AG10803 (cell line): ENCODE results near the gene UEVLD.
A peak's percentile ranks its signal among the peaks of the same experiment; 100 is the strongest.

Experiments
- DNase-seq: peaks from one replicate; pipeline ENCODE4 v3.0.0; 2010; ENCODE audit warnings: low read depth
- H3K4me3 ChIP-seq: 2 replicates; pipeline ENCODE4 v1.5.1; 2011; ENCODE audit warnings: mild to moderate bottlenecking, low read length, control low read depth
- CTCF ChIP-seq: conservative IDR thresholded peaks from 2 replicates; pipeline ENCODE4 v1.5.1; 2011; ENCODE audit warnings: mild to moderate bottlenecking, low read length, control low read depth, inconsistent platforms

Gene UEVLD

GRCh38 chr11:18618342-18619025, 29.9 kb upstream of the UEVLD start:
- no peak overlapping the region for H3K4me3 ChIP-seq
- peak; percentile 29 for DNase-seq
- TF ChIP-seq CTCF = no peak

GRCh38 chr11:18617688-18618341, 29.3 kb upstream of the UEVLD start:
- TF ChIP-seq CTCF = no peak
- DNase-seq = peak; percentile 58
- H3K4me3 ChIP-seq = no peak overlapping the region

- DNase-seq = no peak
- TF ChIP-seq CTCF = no peak
- H3K4me3 ChIP-seq = no peak overlapping the region
Measured at GRCh38 chr11:18615628-18616392, 27.3 kb upstream of the UEVLD start.

- H3K4me3 ChIP-seq = no peak overlapping the region
- DNase-seq = no peak
- TF ChIP-seq CTCF = no peak
Measured at GRCh38 chr11:18614667-18615066, 26.1 kb upstream of the UEVLD start.

GRCh38 chr11:18612394-18612793, 23.9 kb upstream of the UEVLD start:
- no peak for TF ChIP-seq CTCF
- DNase-seq = no peak
- no peak overlapping the region for H3K4me3 ChIP-seq

GRCh38 chr11:18611196-18611595, 22.7 kb upstream of the UEVLD start:
- DNase-seq = peak; percentile 59
- no peak for TF ChIP-seq CTCF
- no peak overlapping the region for H3K4me3 ChIP-seq
